ENCODE results near the gene DENND4C.

Gene DENND4C

GRCh38 chr9:19408316-19408692 lies 177.8 kb downstream of the DENND4C start:
- no peak for TF ChIP-seq EZH2phosphoT487 (IDR thresholded peaks at IDR 0.05; ENCODE audit: low read length)
- TF ChIP-seq EZH2 (optimal IDR thresholded peaks at IDR 0.05; ENCODE audit: low read depth, low read length), result no peak
- TF ChIP-seq, protein P1, sequence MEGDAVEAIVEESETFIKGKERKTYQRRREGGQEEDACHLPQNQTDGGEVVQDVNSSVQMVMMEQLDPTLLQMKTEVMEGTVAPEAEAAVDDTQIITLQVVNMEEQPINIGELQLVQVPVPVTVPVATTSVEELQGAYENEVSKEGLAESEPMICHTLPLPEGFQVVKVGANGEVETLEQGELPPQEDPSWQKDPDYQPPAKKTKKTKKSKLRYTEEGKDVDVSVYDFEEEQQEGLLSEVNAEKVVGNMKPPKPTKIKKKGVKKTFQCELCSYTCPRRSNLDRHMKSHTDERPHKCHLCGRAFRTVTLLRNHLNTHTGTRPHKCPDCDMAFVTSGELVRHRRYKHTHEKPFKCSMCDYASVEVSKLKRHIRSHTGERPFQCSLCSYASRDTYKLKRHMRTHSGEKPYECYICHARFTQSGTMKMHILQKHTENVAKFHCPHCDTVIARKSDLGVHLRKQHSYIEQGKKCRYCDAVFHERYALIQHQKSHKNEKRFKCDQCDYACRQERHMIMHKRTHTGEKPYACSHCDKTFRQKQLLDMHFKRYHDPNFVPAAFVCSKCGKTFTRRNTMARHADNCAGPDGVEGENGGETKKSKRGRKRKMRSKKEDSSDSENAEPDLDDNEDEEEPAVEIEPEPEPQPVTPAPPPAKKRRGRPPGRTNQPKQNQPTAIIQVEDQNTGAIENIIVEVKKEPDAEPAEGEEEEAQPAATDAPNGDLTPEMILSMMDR (IDR thresholded peaks at IDR 0.05; ENCODE audit: low read length), result no peak
- no peaks in the 10 kb centered on the region for H3K27me3 ChIP-seq (replicated peaks; ENCODE audit: insufficient read depth, low read length)
- no peaks in the 10 kb centered on the region for H3K4me1 ChIP-seq (ENCODE audit: low read length)
- H3F3A ChIP-seq (ENCODE audit: insufficient read depth, low read length), result no peaks in the 10 kb centered on the region
- no peaks in the 10 kb centered on the region for H3K36me3 ChIP-seq (replicated peaks; ENCODE audit: insufficient read depth, low read length)
- no peaks in the 10 kb centered on the region for H3K9me2 ChIP-seq (replicated peaks; ENCODE audit: insufficient read depth, low read length)
- H3K4me2 ChIP-seq (ENCODE audit: low read depth, low read length), result peak overlapping the region; percentile 12; the same call in 1 of the 2 replicates
- no peak overlapping the region for H3K9ac ChIP-seq (ENCODE audit: low read length)
- H3K27ac ChIP-seq (ENCODE audit: low read length), result no peak overlapping the region
- no peak for DNase-seq
- H4K20me1 ChIP-seq (ENCODE audit: insufficient read depth, low read length), result no peaks in the 10 kb centered on the region
- no peaks in the 10 kb centered on the region for H3K79me2 ChIP-seq (ENCODE audit: low read length)
- no peak overlapping the region for H3K4me3 ChIP-seq (ENCODE audit: low read length)
- H2AFZ ChIP-seq (ENCODE audit: low read length), result no peak overlapping the region
- no peaks in the 10 kb centered on the region for H3K9me3 ChIP-seq (replicated peaks; ENCODE audit: insufficient read depth, low read length)

DNA sequence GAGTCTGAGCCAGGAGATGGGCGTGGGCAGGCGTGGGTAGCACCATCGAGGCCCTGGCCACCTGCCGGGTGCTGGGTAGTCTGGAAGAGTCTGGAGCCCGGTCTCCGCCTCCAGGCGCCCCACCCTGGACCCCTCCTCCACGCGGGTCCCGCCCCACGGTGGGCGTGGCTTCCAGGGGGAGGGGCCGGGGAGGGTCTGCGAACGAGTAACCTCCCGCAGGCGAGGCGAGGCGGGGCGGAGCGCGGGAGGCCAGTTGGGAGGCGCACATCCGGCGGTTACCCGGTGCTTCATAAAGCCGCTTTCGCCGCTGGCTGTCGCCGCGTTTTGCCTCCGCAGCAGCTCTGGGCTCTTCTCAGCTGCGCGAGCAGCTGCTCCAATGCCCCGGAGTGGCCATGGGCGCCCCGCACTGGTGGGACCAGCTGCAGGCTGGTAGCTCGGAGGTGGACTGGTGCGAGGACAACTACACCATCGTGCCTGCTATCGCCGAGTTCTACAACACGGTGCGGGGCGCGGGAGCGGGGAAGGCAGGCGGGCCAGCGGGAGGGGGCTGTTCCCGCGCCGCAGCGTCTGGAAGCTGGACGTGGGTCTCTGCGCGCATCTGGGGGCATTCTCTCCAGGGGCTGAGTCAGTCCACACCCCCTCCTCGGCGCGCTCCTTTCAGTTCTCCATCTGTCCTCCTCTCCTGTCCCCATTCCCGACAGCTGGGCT lies 178.4 kb downstream of the DENND4C start, which contains the start of gene ACER2:
ACER2 (plus strand) TSS at position 317 of the 708 bp plus-strand sequence; CDS start at position 393, 76 bp downstream.
- Histone ChIP-seq H3K9me2 (replicated peaks; ENCODE audit: insufficient read depth, low read length) (no peaks in the 10 kb centered on the region), H2AFZ (ENCODE audit: low read length) (peak within 1 kb of the TSS; percentile 84), H4K20me1 (ENCODE audit: insufficient read depth, low read length) (no peaks in the 10 kb centered on the region), H3K4me2 (ENCODE audit: low read depth, low read length) (peak within 1 kb of the TSS; percentile 82), H3K4me3 (ENCODE audit: low read length) (peak within 1 kb of the TSS; percentile 72), H3K79me2 (ENCODE audit: low read length) (no peaks in the 10 kb centered on the region), H3K4me1 (ENCODE audit: low read length) (no peaks in the 10 kb centered on the region), H3K9ac (ENCODE audit: low read length) (peak within 1 kb of the TSS; percentile 28; the same call in 1 of the 2 replicates), H3K27me3 (replicated peaks; ENCODE audit: insufficient read depth, low read length) (no peaks in the 10 kb centered on the region), H3F3A (ENCODE audit: insufficient read depth, low read length) (no peaks in the 10 kb centered on the region), H3K36me3 (replicated peaks; ENCODE audit: insufficient read depth, low read length) (no peaks in the 10 kb centered on the region), H3K27ac (ENCODE audit: low read length) (no peak within 1 kb of the TSS), H3K9me3 (replicated peaks; ENCODE audit: insufficient read depth, low read length) (no peaks in the 10 kb centered on the region)
- TF ChIP-seq, protein P1 (IDR thresholded peaks at IDR 0.05; ENCODE audit: low read length), result peak; percentile 20; the same call in 1 of the 2 replicates
- TF ChIP-seq EZH2phosphoT487 (IDR thresholded peaks at IDR 0.05; ENCODE audit: low read length), result no peak
- TF ChIP-seq EZH2 (optimal IDR thresholded peaks at IDR 0.05; ENCODE audit: low read depth, low read length), result no peak
- peak; percentile 88 for DNase-seq

- no peaks in the 10 kb centered on the region for H3K9me3 ChIP-seq (replicated peaks; ENCODE audit: insufficient read depth, low read length)
- no peaks in the 10 kb centered on the region for H3K27me3 ChIP-seq (replicated peaks; ENCODE audit: insufficient read depth, low read length)
- H3K36me3 ChIP-seq (replicated peaks; ENCODE audit: insufficient read depth, low read length), result no peaks in the 10 kb centered on the region
- TF ChIP-seq EZH2phosphoT487 (IDR thresholded peaks at IDR 0.05; ENCODE audit: low read length) (no peak), EZH2 (optimal IDR thresholded peaks at IDR 0.05; ENCODE audit: low read depth, low read length) (no peak)
- TF ChIP-seq, protein P1 (IDR thresholded peaks at IDR 0.05; ENCODE audit: low read length), result no peak
- no peaks in the 10 kb centered on the region for H3K4me1 ChIP-seq (ENCODE audit: low read length)
- H3K79me2 ChIP-seq (ENCODE audit: low read length), result no peaks in the 10 kb centered on the region
- peak overlapping the region; percentile 28; the same call in 1 of the 2 replicates for H3K9ac ChIP-seq (ENCODE audit: low read length)
- H3F3A ChIP-seq (ENCODE audit: insufficient read depth, low read length), result no peaks in the 10 kb centered on the region
- H3K9me2 ChIP-seq (replicated peaks; ENCODE audit: insufficient read depth, low read length), result no peaks in the 10 kb centered on the region
- H3K4me3 ChIP-seq (ENCODE audit: low read length), result peak overlapping the region; percentile 72
- H4K20me1 ChIP-seq (ENCODE audit: insufficient read depth, low read length), result no peaks in the 10 kb centered on the region
- H3K27ac ChIP-seq (ENCODE audit: low read length), result no peak overlapping the region
- peak overlapping the region; percentile 84 for H2AFZ ChIP-seq (ENCODE audit: low read length)
- no peak for DNase-seq
- peak overlapping the region; percentile 82 for H3K4me2 ChIP-seq (ENCODE audit: low read depth, low read length)
These were observed 179.1 kb downstream of the DENND4C start for GRCh38 chr9:19409401-19410194.
